Mononuclear cell (primary cell): ENCODE data around the gene IGFN1. TPM values are rescaled to one million over a fixed set of nuclear protein-coding genes. Genes with fewer than 3 reads are reported as not detected.

ENCODE experiments used
- H3K27me3 ChIP-seq: 2 replicates; pipeline ENCODE4 v1.6.0; 2011; ENCODE audit warnings: low read length, control low read depth; ENCODE audit not compliant: insufficient read depth
- H3K4me1 ChIP-seq: 2 replicates; pipeline ENCODE4 v1.5.1; 2011; ENCODE audit warnings: mild to moderate bottlenecking, low read length, control low read depth; ENCODE audit not compliant: insufficient read depth
- H3K4me3 ChIP-seq: 2 replicates; pipeline ENCODE4 v1.5.1; 2011; ENCODE audit warnings: mild to moderate bottlenecking, low read length, moderate library complexity
- H3K9me3 ChIP-seq: 2 replicates; pipeline ENCODE4 v1.5.1; 2011; ENCODE audit warnings: low read depth, mild to moderate bottlenecking, control low read depth, low read length
- total RNA-seq: library from RNA; depleted of rRNA; stranded (reverse); fragments of >200 nt; gene quantifications from one replicate; pipeline ENCODE4 v1.2.3, GENCODE V29; 2012

Gene IGFN1
- total RNA-seq, 1 donor, result under 0.01 TPM

GRCh38 chr1:201215531-201216357 lies 25.1 kb downstream of the IGFN1 start:
- H3K9me3 ChIP-seq, result no peaks in the 10 kb centered on the region
- H3K27me3 ChIP-seq, result no peaks in the 10 kb centered on the region
- no peak overlapping the region for H3K4me3 ChIP-seq
- no peaks in the 10 kb centered on the region for H3K4me1 ChIP-seq

GRCh38 chr1:201216395-201217085 lies 25.9 kb downstream of the IGFN1 start:
- Histone ChIP-seq H3K9me3 (no peaks in the 10 kb centered on the region), H3K4me3 (no peak overlapping the region), H3K4me1 (no peaks in the 10 kb centered on the region), H3K27me3 (no peaks in the 10 kb centered on the region)

GRCh38 chr1:201217146-201217545 lies 26.5 kb downstream of the IGFN1 start:
- no peaks in the 10 kb centered on the region for H3K27me3 ChIP-seq
- H3K4me3 ChIP-seq, result no peak overlapping the region
- no peaks in the 10 kb centered on the region for H3K4me1 ChIP-seq
- H3K9me3 ChIP-seq, result no peaks in the 10 kb centered on the region

GRCh38 chr1:201217851-201218250 lies 27.2 kb downstream of the IGFN1 start:
- H3K9me3 ChIP-seq, result no peaks in the 10 kb centered on the region
- no peak overlapping the region for H3K4me3 ChIP-seq
- no peaks in the 10 kb centered on the region for H3K27me3 ChIP-seq
- H3K4me1 ChIP-seq, result no peaks in the 10 kb centered on the region

- no peak overlapping the region for H3K4me3 ChIP-seq
- no peaks in the 10 kb centered on the region for H3K9me3 ChIP-seq
- H3K4me1 ChIP-seq, result no peaks in the 10 kb centered on the region
- no peaks in the 10 kb centered on the region for H3K27me3 ChIP-seq
Measured at GRCh38 chr1:201218409-201218808, 27.8 kb downstream of the IGFN1 start.

- Histone ChIP-seq H3K4me1 (no peaks in the 10 kb centered on the region), H3K27me3 (no peaks in the 10 kb centered on the region), H3K9me3 (no peaks in the 10 kb centered on the region), H3K4me3 (no peak overlapping the region)
Measured at GRCh38 chr1:201219481-201220387, 29.1 kb downstream of the IGFN1 start.

GRCh38 chr1:201220388-201220715 lies 29.7 kb downstream of the IGFN1 start:
- H3K4me3 ChIP-seq, result no peak overlapping the region
- H3K27me3 ChIP-seq, result no peaks in the 10 kb centered on the region
- no peaks in the 10 kb centered on the region for H3K4me1 ChIP-seq
- H3K9me3 ChIP-seq, result no peaks in the 10 kb centered on the region

GRCh38 chr1:201221201-201221846 lies 30.7 kb downstream of the IGFN1 start:
- H3K4me3 ChIP-seq, result no peak overlapping the region
- no peaks in the 10 kb centered on the region for H3K4me1 ChIP-seq
- no peaks in the 10 kb centered on the region for H3K27me3 ChIP-seq
- no peaks in the 10 kb centered on the region for H3K9me3 ChIP-seq

- Histone ChIP-seq H3K4me1 (no peaks in the 10 kb centered on the region), H3K9me3 (no peaks in the 10 kb centered on the region), H3K27me3 (no peaks in the 10 kb centered on the region), H3K4me3 (no peak overlapping the region)
Measured at GRCh38 chr1:201222125-201222524, 31.5 kb downstream of the IGFN1 start.

- no peaks in the 10 kb centered on the region for H3K9me3 ChIP-seq
- H3K4me3 ChIP-seq, result no peak overlapping the region
- H3K4me1 ChIP-seq, result no peaks in the 10 kb centered on the region
- no peaks in the 10 kb centered on the region for H3K27me3 ChIP-seq
Measured at GRCh38 chr1:201223852-201224665, 33.4 kb downstream of the IGFN1 start.

- Histone ChIP-seq H3K4me3 (no peak overlapping the region), H3K9me3 (no peaks in the 10 kb centered on the region), H3K4me1 (no peaks in the 10 kb centered on the region), H3K27me3 (no peaks in the 10 kb centered on the region)
Measured at GRCh38 chr1:201224666-201225370, 34.2 kb downstream of the IGFN1 start.

- Histone ChIP-seq H3K4me3 (no peak overlapping the region), H3K9me3 (no peaks in the 10 kb centered on the region), H3K27me3 (no peaks in the 10 kb centered on the region), H3K4me1 (no peaks in the 10 kb centered on the region)
Measured at GRCh38 chr1:201226178-201226514, 35.5 kb downstream of the IGFN1 start.

- Histone ChIP-seq H3K4me3 (no peak overlapping the region), H3K4me1 (no peaks in the 10 kb centered on the region), H3K27me3 (no peaks in the 10 kb centered on the region), H3K9me3 (no peaks in the 10 kb centered on the region)
Measured at GRCh38 chr1:201226859-201227488, 36.4 kb downstream of the IGFN1 start.
